HepG2 (cell line): ENCODE data around the gene RFC1. TPM values are rescaled to one million over a fixed set of nuclear protein-coding genes. Genes with fewer than 3 reads are reported as not detected.

ENCODE experiments used
- CENPBD1 ChIP-seq: sonication (generic); formaldehyde crosslinking; IDR thresholded peaks from 2 replicates; pipeline ENCODE4 v1.8.0; 2022; ENCODE audit warnings: missing genetic modification reagents, low read depth, mild to moderate bottlenecking, borderline replicate concordance
- GABPA ChIP-seq, 2 experiments: IDR thresholded peaks; 2 replicates each; pipeline ENCODE4 v1.6.1; 2011 to 2016; ENCODE audit warnings: low read depth in 2 of 2, low read length in 1 of 2, missing biosample characterization in 1 of 2, missing genetic modification characterization in 1 of 2
- ISX ChIP-seq: sonication (generic); formaldehyde crosslinking; conservative IDR thresholded peaks from 2 replicates; pipeline ENCODE4 v1.5.0; 2020; ENCODE audit warnings: missing genetic modification reagents
- JUN ChIP-seq: sonication (generic); formaldehyde crosslinking; IDR thresholded peaks from 2 replicates; pipeline ENCODE4 v1.4.0; 2020; ENCODE audit warnings: mild to moderate bottlenecking, missing genetic modification reagents
- MATR3 ChIP-seq: sonication (generic); formaldehyde crosslinking; IDR thresholded peaks from 2 replicates; pipeline ENCODE4 v1.4.0; 2020; ENCODE audit warnings: missing genetic modification reagents
- MEIS1 ChIP-seq: sonication (generic); formaldehyde crosslinking; IDR thresholded peaks from 2 replicates; pipeline ENCODE4 v1.9.0; 2021; ENCODE audit warnings: mild to moderate bottlenecking, missing genetic modification reagents, moderate library complexity, borderline replicate concordance
- MEIS2 ChIP-seq: sonication (generic); formaldehyde crosslinking; IDR thresholded peaks from 2 replicates; pipeline ENCODE4 v1.9.0; 2021; ENCODE audit warnings: mild to moderate bottlenecking, missing genetic modification reagents
- NR2F2 ChIP-seq: IDR thresholded peaks from 2 replicates; pipeline ENCODE4 v1.6.1; 2012; ENCODE audit warnings: low read depth, inconsistent platforms, borderline replicate concordance
- RFX3 ChIP-seq: IDR thresholded peaks from 2 replicates; pipeline ENCODE4 v1.6.1; 2016; ENCODE audit warnings: missing biosample characterization, missing genetic modification reagents
- SIN3A ChIP-seq: IDR thresholded peaks from 2 replicates; pipeline ENCODE4 v1.6.1; 2011; ENCODE audit warnings: low read depth, mild to moderate bottlenecking, control low read depth, low read length, borderline replicate concordance
- SIX4 ChIP-seq: sonication (generic); formaldehyde crosslinking; IDR thresholded peaks from 2 replicates; pipeline ENCODE4 v1.4.0; 2020; ENCODE audit warnings: missing genetic modification reagents
- ZBTB1 ChIP-seq: sonication (generic); formaldehyde crosslinking; IDR thresholded peaks from 2 replicates; pipeline ENCODE4 v1.4.0; 2020; ENCODE audit warnings: missing genetic modification reagents, borderline replicate concordance
- ZFP36L1 ChIP-seq: sonication (generic); formaldehyde crosslinking; IDR thresholded peaks from 2 replicates; pipeline ENCODE4 v1.8.0; 2022; ENCODE audit warnings: mild to moderate bottlenecking, missing genetic modification reagents, moderate library complexity
- ZNF10 ChIP-seq: sonication (generic); formaldehyde crosslinking; IDR thresholded peaks from 2 replicates; pipeline ENCODE4 v1.4.0; 2020; ENCODE audit warnings: mild to moderate bottlenecking, low read depth, missing genetic modification reagents, borderline replicate concordance
- ZNF121 ChIP-seq: sonication (generic); formaldehyde crosslinking; IDR thresholded peaks from 2 replicates; pipeline ENCODE4 v1.5.0; 2020; ENCODE audit warnings: mild to moderate bottlenecking, missing genetic modification reagents
- ZNF343 ChIP-seq: sonication (generic); formaldehyde crosslinking; IDR thresholded peaks from 2 replicates; pipeline ENCODE4 v1.4.0; 2020; ENCODE audit warnings: mild to moderate bottlenecking, missing genetic modification reagents
- ZNF468 ChIP-seq: sonication (generic); formaldehyde crosslinking; IDR thresholded peaks from 2 replicates; pipeline ENCODE4 v1.8.0; 2022; ENCODE audit warnings: mild to moderate bottlenecking, moderate library complexity, missing genetic modification reagents
- ZNF546 ChIP-seq: sonication (generic); formaldehyde crosslinking; conservative IDR thresholded peaks from 2 replicates; pipeline ENCODE4 v1.8.1; 2023; ENCODE audit warnings: mild to moderate bottlenecking, missing genetic modification reagents
- ZNF552 ChIP-seq: sonication (generic); formaldehyde crosslinking; IDR thresholded peaks from 2 replicates; pipeline ENCODE4 v1.9.0; 2022; ENCODE audit warnings: missing genetic modification reagents, mild to moderate bottlenecking, borderline replicate concordance
- ZNF567 ChIP-seq: sonication (generic); formaldehyde crosslinking; IDR thresholded peaks from 2 replicates; pipeline ENCODE4 v1.8.1; 2023; ENCODE audit warnings: mild to moderate bottlenecking, missing genetic modification reagents, borderline replicate concordance
- ZNF709 ChIP-seq: sonication (generic); formaldehyde crosslinking; IDR thresholded peaks from 2 replicates; pipeline ENCODE4 v1.5.0; 2020; ENCODE audit warnings: mild to moderate bottlenecking, missing genetic modification reagents
- ZNF777 ChIP-seq: sonication (generic); formaldehyde crosslinking; IDR thresholded peaks from 2 replicates; pipeline ENCODE4 v1.4.0; 2020; ENCODE audit warnings: missing genetic modification reagents
- polyA plus RNA-seq, 8 experiments: library from polyadenylated mRNA; depleted of rRNA in 3 of 8; stranded (reverse) in 7 of 8; unstranded in 1 of 8; fragments of >200 nt; fragmentation: Illumina TruSeq in 4 of 8; extraction: Trizol in 4 of 8; gene quantifications; 2 replicates each; pipeline versions ENCODE4 v1.2.1 to v1.2.3, GENCODE V29; 2011 to 2016; ENCODE audit warnings: low read depth in 4 of 8, missing spikeins in 1 of 8, mixed read lengths in 1 of 8; ENCODE audit not compliant: insufficient read depth in 1 of 8
- total RNA-seq, 5 experiments: library from RNA; depleted of rRNA; stranded (reverse); fragments of >200 nt; fragmentation: Illumina TruSeq; extraction: Trizol; gene quantifications; 2 replicates each; pipeline ENCODE4 v1.2.3, GENCODE V29; 2016; ENCODE audit warnings: low read depth in 1 of 5
- TF ChIP-seq, protein P1 (sequence below): IDR thresholded peaks from 2 replicates; pipeline ENCODE4 v1.6.1; 2016; ENCODE audit warnings: low read depth, control low read depth
- TF ChIP-seq, protein P2 (sequence below): sonication (generic); formaldehyde crosslinking; IDR thresholded peaks from 2 replicates; pipeline ENCODE4 v1.8.1; 2023; ENCODE audit warnings: missing genetic modification reagents, mild to moderate bottlenecking, borderline replicate concordance
- TF ChIP-seq, protein P3 (sequence below): sonication (generic); formaldehyde crosslinking; IDR thresholded peaks from 2 replicates; pipeline ENCODE4 v1.8.0; 2022; ENCODE audit warnings: mild to moderate bottlenecking, missing genetic modification reagents, borderline replicate concordance

RFC1 gene
- total and polyA plus RNA-seq, 2 of the 13 experiments (the other 11 are each of a cell fraction or from before 2014, with no cell fraction given) = 15.9 to 78.8 TPM

- TF ChIP-seq ZNF121 (CRISPR knock-in tag) = peak; percentile 68
- peak; percentile 99 for TF ChIP-seq ZNF552 (CRISPR knock-in tag)
- TF ChIP-seq, protein P1, sequence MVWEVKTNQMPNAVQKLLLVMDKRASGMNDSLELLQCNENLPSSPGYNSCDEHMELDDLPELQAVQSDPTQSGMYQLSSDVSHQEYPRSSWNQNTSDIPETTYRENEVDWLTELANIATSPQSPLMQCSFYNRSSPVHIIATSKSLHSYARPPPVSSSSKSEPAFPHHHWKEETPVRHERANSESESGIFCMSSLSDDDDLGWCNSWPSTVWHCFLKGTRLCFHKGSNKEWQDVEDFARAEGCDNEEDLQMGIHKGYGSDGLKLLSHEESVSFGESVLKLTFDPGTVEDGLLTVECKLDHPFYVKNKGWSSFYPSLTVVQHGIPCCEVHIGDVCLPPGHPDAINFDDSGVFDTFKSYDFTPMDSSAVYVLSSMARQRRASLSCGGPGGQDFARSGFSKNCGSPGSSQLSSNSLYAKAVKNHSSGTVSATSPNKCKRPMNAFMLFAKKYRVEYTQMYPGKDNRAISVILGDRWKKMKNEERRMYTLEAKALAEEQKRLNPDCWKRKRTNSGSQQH (CRISPR knock-in tag) = peak; percentile 90; the same call in 1 of the 2 replicates
- peak; percentile 99 for TF ChIP-seq ZNF468
- TF ChIP-seq, protein P2, sequence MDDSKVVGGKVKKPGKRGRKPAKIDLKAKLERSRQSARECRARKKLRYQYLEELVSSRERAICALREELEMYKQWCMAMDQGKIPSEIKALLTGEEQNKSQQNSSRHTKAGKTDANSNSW = peak; percentile 97
- TF ChIP-seq CENPBD1 (CRISPR knock-in tag) = no peak
- TF ChIP-seq SIX4 = peak; percentile 85
- peak; percentile 98 for TF ChIP-seq ZNF709 (CRISPR knock-in tag)
- no peak for TF ChIP-seq ZNF567 (CRISPR knock-in tag)
- peak; percentile 90 for TF ChIP-seq ZNF777 (CRISPR knock-in tag)
- TF ChIP-seq MATR3 (CRISPR knock-in tag) = no peak
- TF ChIP-seq MEIS2 (CRISPR knock-in tag) = peak; percentile 96
- TF ChIP-seq, protein P3, sequence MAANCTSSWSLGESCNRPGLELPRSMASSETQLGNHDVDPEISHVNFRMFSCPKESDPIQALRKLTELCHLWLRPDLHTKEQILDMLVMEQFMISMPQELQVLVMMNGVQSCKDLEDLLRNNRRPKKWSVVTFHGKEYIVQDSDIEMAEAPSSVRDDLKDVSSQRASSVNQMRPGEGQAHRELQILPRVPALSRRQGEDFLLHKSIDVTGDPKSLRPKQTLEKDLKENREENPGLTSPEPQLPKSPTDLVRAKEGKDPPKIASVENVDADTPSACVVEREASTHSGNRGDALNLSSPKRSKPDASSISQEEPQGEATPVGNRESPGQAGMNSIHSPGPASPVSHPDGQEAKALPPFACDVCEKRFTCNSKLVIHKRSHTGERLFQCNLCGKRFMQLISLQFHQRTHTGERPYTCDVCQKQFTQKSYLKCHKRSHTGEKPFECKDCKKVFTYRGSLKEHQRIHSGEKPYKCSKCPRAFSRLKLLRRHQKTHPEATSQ (CRISPR knock-in tag) = peak; percentile 99
- peak; percentile 91; the same call in 1 of the 2 replicates for TF ChIP-seq ISX (CRISPR knock-in tag)
- peak; percentile 95 for TF ChIP-seq MEIS1 (CRISPR knock-in tag)
- peak; percentile 82 for TF ChIP-seq ZNF546 (CRISPR knock-in tag)
- no peak for TF ChIP-seq ZBTB1
- TF ChIP-seq SIN3A = peak; percentile 84; the same call in 1 of the 2 replicates
- peak; percentile 98 for TF ChIP-seq ZNF343
- peak; percentile 86 for TF ChIP-seq JUN (CRISPR knock-in tag)
- TF ChIP-seq ZFP36L1 (CRISPR knock-in tag) = peak; percentile 99
- no peak for TF ChIP-seq NR2F2
- no peak; the same call in 1 of the 2 replicates for TF ChIP-seq GABPA (IDR thresholded peaks at IDR 0.05; ENCODE audit: low read depth, low read length)
- TF ChIP-seq GABPA (CRISPR knock-in tag; IDR thresholded peaks at IDR 0.05; ENCODE audit: low read depth) = peak; percentile 83
- TF ChIP-seq RFX3 (CRISPR knock-in tag) = no peak
- no peak for TF ChIP-seq ZNF10 (CRISPR knock-in tag)
Observed at GRCh38 chr4:39365830-39366771, at the start of gene RFC1 (continued).
